GM21529 (cell line): Measurements from ENCODE around the gene MFRP.
"Not testable (repeated sequence)": the region's sequence is repeated elsewhere in the genome, so short reads cannot be mapped to it uniquely, and the experiment has no call there.

Experiments
- ATAC-seq: cut with Tn5 transposase; IDR thresholded peaks from one replicate; pipeline ENCODE4 v1.9.1; 2021; ENCODE audit not compliant: unreplicated experiment

Gene MFRP

GRCh38 chr11:119346605-119347004 lies at the start of gene MFRP:
TSS of gene MFRP (minus strand) at chr11:119346705. CDS start at chr11:119346513, 192 bp downstream.
- ATAC-seq: no peak

- ATAC-seq: no peak
Observed at GRCh38 chr11:119391275-119391674, 44.8 kb upstream of the MFRP start.

DNA sequence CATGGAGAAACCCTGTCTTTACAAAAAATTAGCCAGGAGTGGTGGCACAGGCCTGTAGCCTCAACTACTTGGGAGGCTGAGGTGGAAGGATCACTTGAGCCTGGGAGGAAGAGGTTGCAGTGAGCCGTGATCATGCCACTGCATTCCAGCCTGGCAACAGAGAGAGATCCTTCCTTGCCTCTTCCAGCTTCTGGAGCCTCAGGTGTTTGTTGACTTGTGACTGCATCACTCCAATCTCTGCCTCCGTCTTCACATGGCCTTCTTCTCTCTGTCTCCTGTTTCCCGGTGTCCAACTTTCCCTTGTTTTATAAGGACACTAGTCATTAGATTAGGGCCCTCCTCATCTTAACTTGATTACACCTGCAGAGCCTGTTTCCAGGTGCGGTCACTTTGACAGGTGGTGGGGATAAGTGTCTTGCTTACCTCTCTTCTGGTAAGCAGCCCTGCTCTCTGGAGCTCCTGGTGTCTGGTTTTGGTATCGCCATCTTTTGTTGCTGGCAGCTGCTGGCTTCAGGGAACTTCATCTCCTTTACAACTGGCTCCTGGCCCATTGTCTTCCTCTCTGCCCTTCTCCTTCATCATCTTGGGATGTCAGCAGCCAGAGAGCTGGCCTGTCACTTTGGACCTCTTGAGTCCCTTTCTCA lies 43.2 kb upstream of the MFRP start:
- no peak for ATAC-seq

- ATAC-seq: no peak
Observed at GRCh38 chr11:119388103-119388502, 41.6 kb upstream of the MFRP start.

- ATAC-seq: no peak
Observed at GRCh38 chr11:119384332-119384731, 37.8 kb upstream of the MFRP start.

GRCh38 chr11:119382513-119382912 lies 36.0 kb upstream of the MFRP start:
- ATAC-seq: not testable (repeated sequence)

DNA sequence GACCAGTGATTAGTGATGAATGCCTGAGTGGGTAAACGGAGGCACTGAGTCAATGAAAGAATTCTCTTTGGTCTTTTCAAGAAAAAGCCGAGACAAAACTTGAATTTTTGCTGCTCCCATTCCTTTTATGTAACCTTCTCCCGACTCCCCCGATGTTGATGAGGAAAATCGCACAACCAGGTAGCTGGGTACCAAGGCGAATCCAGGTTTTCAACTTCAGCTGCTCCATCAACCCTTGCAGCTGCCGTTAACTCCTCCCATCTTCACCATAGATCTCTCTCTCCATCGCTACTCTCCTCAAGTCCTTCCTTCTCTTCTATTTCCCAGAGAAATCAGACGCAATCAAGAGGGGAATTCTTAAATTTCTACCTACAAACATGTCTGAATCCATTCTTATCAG lies 35.6 kb upstream of the MFRP start:
- no peak for ATAC-seq

- peak; percentile 99 for ATAC-seq
Observed at GRCh38 chr11:119381181-119381988, 34.9 kb upstream of the MFRP start, which contains the start of gene USP2. TSS of gene USP2 (minus strand) at chr11:119381690. CDS start at chr11:119373480, 8,210 bp downstream.

DNA sequence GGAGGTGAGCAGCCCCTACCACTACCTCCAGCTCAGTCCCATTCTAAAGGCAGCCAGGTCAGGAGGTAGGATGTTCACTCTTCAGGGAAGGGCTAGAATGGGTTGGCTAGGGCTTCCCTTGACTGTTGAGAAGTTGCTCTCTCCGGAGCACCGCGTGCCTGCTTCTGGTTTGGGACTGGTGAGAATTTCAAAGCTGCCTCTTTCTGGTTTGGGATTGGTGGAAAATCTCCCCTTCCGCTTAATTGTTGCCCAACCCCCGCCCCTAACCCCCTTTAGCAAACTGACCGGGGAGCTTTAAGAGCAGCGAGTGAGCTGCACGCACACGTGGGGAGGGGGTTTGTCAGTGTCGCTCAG lies 34.3 kb upstream of the MFRP start:
- no peak for ATAC-seq

DNA sequence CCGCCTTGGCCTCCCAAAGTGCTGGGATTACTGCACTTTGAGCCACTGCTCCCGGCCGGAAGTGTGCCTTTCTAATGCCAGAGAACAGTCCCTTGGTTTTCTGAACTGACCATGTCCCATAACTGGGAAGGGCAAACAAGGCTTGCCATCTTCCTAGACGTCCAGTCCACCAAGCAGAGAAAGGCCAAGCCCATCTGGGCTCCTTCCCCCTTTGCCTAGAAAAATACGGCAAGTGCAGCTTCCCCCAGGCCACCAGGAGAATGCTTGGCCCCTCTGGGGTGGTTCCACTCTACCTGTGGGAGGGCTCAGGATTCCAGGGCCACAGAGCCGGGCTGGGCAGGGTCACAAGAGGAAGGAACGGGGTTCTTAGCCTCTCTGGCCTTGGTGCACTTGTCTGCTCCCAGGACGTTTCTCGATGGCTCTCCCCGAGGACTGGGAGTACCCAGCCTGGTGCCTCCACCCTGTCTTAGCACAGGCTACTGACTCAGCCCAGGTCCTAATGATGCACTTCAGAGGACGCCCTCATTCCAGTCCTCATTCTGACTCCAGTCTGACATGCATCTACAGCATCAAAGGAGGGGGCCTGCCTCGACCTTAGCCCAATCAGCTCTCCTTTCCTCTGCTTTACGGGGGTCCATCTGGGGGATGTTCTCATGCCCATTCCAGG lies 33.8 kb upstream of the MFRP start:
- no peak for ATAC-seq

- no peak for ATAC-seq
Observed at GRCh38 chr11:119378851-119379465, 32.5 kb upstream of the MFRP start.

- no peak for ATAC-seq
Observed at GRCh38 chr11:119377961-119378667, 31.6 kb upstream of the MFRP start.

DNA sequence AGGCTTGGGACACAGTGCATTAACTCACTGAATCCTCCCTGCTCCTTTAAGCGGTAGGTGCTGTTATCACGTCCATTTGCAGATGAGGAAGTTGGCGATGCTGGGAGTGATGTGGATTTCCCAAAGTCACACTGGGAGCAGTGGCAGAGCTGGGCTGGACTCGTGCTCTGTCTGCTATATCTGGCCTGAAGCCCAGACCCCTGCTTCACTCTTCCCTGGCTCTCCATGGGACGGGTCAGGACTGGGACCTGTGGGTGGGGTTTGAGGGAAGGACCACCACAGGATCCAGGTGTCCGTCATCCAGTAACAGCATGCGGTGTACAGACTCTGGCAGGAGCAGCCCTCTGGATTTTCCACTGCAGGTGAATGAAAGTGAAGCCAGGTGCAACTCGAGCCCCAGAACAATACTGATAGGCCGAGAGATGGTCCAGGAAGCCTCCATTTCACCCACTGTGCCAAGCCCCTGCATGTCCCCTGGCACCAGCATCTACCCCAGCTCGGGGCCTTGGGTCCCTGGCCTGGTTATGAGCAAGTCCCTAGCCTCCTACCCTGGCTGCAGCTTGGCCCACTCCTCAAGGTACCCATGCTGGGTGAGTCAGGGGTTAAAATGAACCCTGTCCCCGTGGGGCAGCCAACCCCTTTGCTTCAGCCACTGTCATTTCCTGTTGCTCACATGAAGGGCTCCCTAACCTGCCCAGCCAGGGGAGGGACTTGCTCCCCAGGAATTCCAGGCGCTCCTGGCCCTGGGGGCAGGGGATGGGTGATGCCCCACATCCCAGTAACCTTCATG lies 30.8 kb upstream of the MFRP start:
- no peak for ATAC-seq

- no peak for ATAC-seq
Observed at GRCh38 chr11:119376197-119376847, 29.8 kb upstream of the MFRP start.

DNA sequence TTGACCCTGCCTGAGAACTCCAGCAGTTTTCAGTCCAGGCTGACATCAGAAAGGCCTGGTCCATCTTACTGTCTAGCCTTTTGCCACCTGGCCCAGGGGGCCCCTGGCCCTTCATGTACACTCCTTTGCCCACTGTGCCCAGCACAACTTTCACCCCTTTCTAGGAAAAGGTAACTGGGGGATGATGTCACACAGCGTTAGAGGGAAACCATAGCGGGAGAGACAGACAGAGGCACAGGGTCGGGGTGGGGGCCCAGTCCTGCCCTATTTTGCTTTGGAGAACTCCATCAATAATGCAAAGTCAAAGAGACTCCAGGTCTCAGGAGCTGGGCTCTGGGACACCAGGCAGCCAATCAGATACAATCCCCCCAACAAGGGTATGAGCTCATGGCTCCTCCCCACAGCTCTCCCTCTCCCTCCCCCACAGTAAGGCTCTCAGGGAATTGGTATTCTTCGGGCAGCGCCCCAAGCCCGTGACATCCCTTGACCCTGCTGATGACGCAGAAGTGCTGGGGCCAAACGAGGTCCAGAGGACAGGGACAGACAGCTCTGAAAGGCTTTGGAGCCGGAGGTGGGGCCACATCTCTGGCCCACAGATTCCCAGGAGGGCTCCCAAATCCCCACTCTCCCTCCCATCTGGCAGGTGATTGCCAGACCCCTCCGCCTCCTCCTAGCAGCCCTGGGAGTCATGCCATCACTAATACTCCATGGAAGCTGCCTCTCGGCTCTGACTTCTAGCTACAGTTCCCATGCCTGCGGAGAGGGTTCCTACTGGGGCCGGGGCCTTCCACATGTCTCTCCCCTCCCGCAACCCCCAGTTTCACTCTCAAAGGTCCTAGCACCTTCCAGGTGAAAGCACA lies 29.1 kb upstream of the MFRP start:
- ATAC-seq: no peak

DNA sequence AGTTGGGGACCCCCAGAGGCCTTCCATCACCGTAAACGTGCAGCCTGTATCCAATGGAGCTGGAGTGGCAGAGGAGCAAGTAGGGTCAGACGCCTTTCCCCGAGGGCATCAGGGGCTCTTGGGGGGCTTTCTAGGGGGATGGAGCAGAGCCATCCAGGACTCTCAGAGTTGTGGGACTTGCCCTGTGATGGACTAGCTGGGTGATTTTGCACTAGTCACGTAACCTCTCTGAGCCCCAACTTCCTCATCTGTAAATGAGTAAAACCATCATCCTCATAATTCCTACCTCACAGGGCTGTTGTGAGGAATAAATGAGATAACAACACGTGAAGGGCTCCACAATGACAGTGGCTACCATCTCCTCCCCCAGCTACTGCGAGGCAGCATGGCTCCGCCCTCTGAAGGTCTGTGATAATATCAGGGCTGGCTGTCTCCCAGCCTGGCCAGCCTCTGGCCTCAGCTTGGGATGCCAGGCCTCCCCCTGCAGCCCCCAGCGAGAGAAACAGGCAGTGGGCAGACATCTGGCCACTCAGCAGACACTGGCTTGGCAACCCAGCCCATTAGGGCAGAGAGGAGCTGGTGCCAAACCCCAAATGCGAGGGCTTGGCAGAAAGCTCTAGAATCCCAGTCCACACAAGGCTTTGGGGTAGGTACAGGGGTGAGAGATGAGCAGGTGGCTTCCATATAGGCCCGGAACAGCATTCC lies 28.3 kb upstream of the MFRP start:
- no peak for ATAC-seq

DNA sequence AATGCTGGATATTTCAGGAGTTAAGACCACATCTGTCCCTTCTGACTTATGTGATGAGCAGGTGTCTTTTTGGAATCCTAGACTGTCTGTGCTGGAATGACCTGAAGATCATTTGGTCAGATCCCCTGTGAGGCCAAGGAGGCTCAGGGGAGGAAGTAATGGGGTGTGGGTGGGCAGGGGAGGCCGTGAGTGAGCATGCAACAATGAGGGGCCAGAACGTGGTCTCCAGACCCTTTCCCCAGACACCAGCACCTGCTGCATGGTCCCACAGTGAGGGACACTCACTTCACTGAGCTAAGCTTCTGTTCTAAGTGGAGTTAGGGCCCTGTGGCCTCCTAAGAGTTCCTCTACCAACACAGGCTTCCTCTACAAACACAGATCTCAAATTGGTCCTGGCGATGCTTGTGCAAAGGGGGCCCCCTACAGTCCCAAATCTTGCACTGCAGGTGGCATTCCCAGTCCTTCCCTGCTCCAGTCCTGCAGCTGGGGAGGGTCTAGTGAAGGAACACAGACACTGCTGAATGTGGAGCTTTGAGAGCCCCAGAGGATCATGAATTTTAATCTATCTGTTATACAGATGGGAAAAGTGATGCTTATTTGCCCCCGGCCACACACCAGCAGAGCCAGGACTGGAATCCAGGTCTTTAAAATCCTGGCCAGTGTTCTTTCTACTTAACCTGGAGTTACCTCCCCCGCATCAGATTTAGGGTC lies 27.6 kb upstream of the MFRP start:
- ATAC-seq: no peak
